ENCODE data around the gene CCDC122.

CCDC122 gene

DNA sequence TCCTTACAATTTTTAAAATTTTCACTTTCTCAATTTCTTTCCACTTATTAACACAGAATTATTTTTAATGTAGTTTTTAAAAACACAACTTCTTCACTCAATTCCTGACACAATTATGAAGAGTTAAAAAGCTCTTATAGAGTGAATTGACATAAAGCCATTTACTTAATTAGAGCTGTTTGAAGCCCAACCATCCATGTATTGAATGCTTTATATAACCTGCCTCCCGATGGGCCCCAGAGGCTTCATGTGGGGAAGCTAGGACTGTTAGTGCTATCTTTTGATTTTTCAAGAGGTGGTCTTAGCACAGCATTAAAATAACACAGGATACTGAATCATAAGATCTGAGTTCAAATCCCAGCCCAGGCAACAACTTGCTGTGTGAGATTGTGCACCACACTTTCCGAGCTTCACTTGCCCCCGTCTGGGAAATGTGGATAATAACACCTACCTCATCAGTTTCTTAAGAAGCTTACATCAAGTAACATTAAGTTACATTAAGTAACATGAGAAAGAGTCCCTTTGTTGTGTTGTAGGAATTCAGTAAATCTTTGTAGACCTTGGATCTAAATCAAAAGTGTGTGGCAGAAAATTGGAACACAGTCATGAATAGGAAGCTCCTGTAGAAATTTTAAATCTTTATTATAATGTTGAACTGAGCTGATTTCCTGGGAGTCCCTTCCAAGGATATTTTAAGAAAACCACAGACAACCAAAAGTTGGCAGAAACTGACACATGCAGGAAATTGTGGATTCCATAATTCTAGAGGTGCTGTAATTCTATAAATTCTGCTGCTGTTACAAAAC lies 87.3 kb downstream of the CCDC122 start:
- H3K4me1 ChIP-seq (ENCODE audit: control insufficient read depth, insufficient read depth, low read length), result peaks cover 4% of the 10 kb centered on the region
- H3K27ac ChIP-seq (ENCODE audit: low read depth, low read length), result no peak overlapping the region
- no peak overlapping the region for H3K9ac ChIP-seq (ENCODE audit: low read length)
- H3K4me3 ChIP-seq (ENCODE audit: low read length), result no peak overlapping the region
- no peaks in the 10 kb centered on the region for H3K36me3 ChIP-seq (ENCODE audit: control insufficient read depth, insufficient read depth, low read length)
- no peaks in the 10 kb centered on the region for H3K27me3 ChIP-seq (ENCODE audit: control insufficient read depth, insufficient read depth, low read length)

DNA sequence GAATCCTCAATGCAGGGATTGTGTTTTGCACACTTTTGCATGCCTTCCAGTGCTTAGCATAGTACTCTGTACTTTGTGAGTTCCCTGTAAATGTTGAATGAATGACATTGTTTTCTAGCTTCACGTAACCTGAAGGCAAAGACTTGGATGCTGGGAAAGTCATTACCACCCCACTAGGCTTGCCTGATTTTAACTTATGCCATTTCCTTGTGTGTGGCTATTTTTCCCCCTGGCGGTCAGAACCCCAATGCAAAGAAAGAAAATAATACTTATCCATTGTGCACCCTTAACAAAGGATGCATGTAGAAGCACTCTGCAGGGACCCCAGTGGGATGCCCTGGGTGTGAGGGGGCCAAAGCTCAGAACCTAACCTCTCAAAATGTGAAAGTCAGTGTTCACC lies 91.5 kb downstream of the CCDC122 start:
- Histone ChIP-seq H3K36me3 (ENCODE audit: control insufficient read depth, insufficient read depth, low read length) (no peaks in the 10 kb centered on the region), H3K9ac (ENCODE audit: low read length) (no peak overlapping the region), H3K27me3 (ENCODE audit: control insufficient read depth, insufficient read depth, low read length) (no peaks in the 10 kb centered on the region), H3K4me1 (ENCODE audit: control insufficient read depth, insufficient read depth, low read length) (peaks cover 12% of the 10 kb centered on the region), H3K27ac (ENCODE audit: low read depth, low read length) (peak overlapping the region; percentile 89), H3K4me3 (ENCODE audit: low read length) (peak overlapping the region; percentile 82)

DNA sequence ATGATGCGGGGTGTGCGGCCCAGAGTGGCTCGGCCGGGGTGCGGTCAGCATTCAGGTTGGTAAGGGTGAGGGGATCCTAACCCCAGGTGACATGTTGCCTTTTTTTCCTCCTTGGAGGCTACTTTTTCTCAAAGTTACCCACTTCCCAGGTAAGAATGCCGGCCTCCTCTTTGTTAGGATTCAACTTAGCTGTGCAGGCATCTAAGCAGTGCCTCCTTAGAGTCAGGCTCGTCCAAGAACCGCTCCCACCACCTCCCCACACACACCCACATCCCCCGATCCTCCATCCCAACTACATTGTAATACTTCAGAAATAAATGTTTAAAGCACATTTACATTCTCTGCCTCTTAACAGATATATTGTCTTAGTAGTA lies 92.0 kb downstream of the CCDC122 start:
- H3K27me3 ChIP-seq (ENCODE audit: control insufficient read depth, insufficient read depth, low read length), result no peaks in the 10 kb centered on the region
- no peaks in the 10 kb centered on the region for H3K36me3 ChIP-seq (ENCODE audit: control insufficient read depth, insufficient read depth, low read length)
- H3K4me1 ChIP-seq (ENCODE audit: control insufficient read depth, insufficient read depth, low read length), result peaks cover 12% of the 10 kb centered on the region
- H3K9ac ChIP-seq (ENCODE audit: low read length), result no peak overlapping the region
- peak overlapping the region; percentile 82 for H3K4me3 ChIP-seq (ENCODE audit: low read length)
- peak overlapping the region; percentile 89 for H3K27ac ChIP-seq (ENCODE audit: low read depth, low read length)

DNA sequence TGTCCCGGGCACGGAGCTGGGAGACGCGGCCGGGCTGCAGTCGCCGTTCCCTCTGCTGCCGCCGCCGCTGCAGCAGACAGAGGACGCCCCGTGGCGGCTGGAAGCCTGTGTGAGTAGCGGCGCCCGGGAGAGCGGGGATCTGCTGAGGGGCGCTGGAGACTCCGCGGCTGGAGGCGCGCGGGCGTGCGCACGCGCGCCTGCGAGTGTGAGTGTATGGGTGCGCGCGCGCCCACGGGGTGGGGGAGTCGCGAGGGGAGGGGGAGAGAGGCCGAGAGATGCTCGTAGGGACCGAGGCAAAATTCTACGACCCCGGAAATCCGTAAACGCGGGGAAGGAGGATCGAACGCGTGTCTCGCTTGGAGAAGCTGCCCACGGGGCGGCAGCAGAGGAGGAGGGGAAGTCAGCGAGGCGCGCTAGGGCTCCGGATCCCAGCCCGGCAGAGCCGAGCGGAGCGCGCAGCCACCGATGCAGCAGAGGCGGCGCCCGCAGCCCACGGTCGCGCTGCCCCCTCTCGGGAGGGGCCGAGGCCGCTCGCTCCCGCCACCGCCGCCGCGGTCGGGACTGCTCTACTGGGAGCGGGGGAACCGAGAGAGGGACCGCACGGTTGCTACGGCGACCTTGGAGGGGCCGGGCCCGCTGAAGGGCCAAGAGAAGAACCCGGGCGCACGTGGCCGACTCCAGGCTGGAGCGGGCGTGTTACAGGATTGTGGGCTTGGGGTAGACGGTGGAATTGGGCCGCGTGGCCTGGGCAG lies 92.6 kb downstream of the CCDC122 start, which contains the start of gene ENOX1:
Gene ENOX1, minus strand, starts transcription at position 207 of the 752 bp plus-strand sequence.
- no peaks in the 10 kb centered on the region for H3K27me3 ChIP-seq (ENCODE audit: control insufficient read depth, insufficient read depth, low read length)
- peak within 1 kb of the TSS; percentile 89 for H3K27ac ChIP-seq (ENCODE audit: low read depth, low read length)
- H3K9ac ChIP-seq (ENCODE audit: low read length), result peak within 1 kb of the TSS; percentile 10
- H3K36me3 ChIP-seq (ENCODE audit: control insufficient read depth, insufficient read depth, low read length), result no peaks in the 10 kb centered on the region
- peaks cover 12% of the 10 kb centered on the region for H3K4me1 ChIP-seq (ENCODE audit: control insufficient read depth, insufficient read depth, low read length)
- H3K4me3 ChIP-seq (ENCODE audit: low read length), result peak within 1 kb of the TSS; percentile 82

DNA sequence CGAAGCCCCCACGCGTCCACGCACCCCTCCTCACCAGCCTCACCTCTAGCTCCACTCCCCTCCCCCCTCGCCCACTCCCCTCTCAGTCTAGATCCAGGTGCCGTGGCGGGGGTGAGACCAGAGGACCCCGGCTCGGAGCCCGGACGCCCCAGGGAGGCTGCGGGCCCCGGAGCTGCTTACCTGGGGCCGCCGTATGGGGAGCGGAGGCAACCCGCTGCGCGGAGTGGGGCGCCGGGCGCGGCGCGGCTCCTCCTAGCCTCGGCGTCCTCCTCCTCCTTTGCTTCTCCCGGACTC lies 93.1 kb downstream of the CCDC122 start:
- no peaks in the 10 kb centered on the region for H3K27me3 ChIP-seq (ENCODE audit: control insufficient read depth, insufficient read depth, low read length)
- H3K4me3 ChIP-seq (ENCODE audit: low read length), result peak overlapping the region; percentile 82
- H3K27ac ChIP-seq (ENCODE audit: low read depth, low read length), result peak overlapping the region; percentile 89
- H3K9ac ChIP-seq (ENCODE audit: low read length), result no peak overlapping the region
- H3K4me1 ChIP-seq (ENCODE audit: control insufficient read depth, insufficient read depth, low read length), result peaks cover 12% of the 10 kb centered on the region
- H3K36me3 ChIP-seq (ENCODE audit: control insufficient read depth, insufficient read depth, low read length), result no peaks in the 10 kb centered on the region

All from rectal smooth muscle tissue (tissue), 1 donor.